ENCODE data around the gene CCDC85C.

DNA sequence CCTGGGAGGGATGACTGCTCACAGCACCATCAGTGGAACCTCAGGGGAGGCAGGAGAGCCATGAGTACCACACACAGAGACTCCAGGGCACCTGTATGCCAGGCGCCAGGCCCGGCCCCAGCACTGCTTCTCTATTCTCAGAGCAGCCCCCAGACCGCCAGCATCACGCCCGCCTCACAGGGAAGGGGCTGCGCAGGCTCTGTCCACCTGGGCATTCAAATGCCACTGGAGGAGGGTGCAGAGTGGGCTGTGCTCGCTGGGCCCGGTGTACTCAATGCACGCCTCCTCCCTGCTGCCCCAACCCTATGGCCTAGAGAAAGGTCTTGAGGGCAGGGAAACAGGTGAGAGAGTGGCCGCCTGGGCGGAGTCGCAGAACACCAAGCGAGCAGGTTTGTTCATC is 43.6 kb downstream of the CCDC85C start:
- TF ChIP-seq, protein P1, sequence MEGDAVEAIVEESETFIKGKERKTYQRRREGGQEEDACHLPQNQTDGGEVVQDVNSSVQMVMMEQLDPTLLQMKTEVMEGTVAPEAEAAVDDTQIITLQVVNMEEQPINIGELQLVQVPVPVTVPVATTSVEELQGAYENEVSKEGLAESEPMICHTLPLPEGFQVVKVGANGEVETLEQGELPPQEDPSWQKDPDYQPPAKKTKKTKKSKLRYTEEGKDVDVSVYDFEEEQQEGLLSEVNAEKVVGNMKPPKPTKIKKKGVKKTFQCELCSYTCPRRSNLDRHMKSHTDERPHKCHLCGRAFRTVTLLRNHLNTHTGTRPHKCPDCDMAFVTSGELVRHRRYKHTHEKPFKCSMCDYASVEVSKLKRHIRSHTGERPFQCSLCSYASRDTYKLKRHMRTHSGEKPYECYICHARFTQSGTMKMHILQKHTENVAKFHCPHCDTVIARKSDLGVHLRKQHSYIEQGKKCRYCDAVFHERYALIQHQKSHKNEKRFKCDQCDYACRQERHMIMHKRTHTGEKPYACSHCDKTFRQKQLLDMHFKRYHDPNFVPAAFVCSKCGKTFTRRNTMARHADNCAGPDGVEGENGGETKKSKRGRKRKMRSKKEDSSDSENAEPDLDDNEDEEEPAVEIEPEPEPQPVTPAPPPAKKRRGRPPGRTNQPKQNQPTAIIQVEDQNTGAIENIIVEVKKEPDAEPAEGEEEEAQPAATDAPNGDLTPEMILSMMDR (conservative IDR thresholded peaks at IDR 0.05; ENCODE audit: low read depth, low read length), result no peak
- no peak for TF ChIP-seq EZH2phosphoT487 (IDR thresholded peaks at IDR 0.05; ENCODE audit: borderline replicate concordance, low read length)

Data from PC-3 (cell line).